ENCODE measurements around the gene PINLYP. TPM values are rescaled to one million over a fixed set of nuclear protein-coding genes. Genes with fewer than 3 reads are reported as not detected.
"Not testable (repeated sequence)": the region's sequence is repeated elsewhere in the genome, so short reads cannot be mapped to it uniquely, and the experiment has no call there.

Gene PINLYP
- polyA plus RNA-seq, 1 donor: 16.4 TPM

DNA sequence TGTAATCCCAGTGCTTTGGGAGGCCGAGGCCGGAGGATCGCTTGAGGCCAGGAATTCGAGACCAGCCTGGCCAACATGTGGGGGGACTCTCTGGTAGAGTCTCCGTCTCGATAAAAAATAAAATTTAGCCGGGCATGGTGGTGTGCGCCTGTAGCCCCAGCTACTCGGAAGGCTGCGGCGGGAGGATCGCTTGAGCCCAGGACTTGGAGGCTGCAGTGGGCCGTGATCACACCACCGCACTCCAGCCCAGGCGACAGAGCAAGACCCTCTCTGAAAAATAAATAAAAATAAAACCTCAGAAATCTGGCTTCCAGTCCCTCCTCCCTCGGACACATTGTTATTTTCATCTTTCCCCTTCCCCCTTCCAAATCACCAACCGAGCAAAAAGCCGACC, 20.0 kb downstream of the PINLYP start:
- DNase-seq: no peak
- Histone ChIP-seq H3K4me1 (ENCODE audit: control insufficient read depth, insufficient read depth, low read length) (peaks cover 24% of the 10 kb centered on the region), H3K4me3 (ENCODE audit: low read length) (peak overlapping the region; percentile 74), H3K27me3 (ENCODE audit: control insufficient read depth, insufficient read depth, low read length) (no peaks in the 10 kb centered on the region), H3K36me3 (ENCODE audit: control insufficient read depth, insufficient read depth, low read length) (peaks cover 37% of the 10 kb centered on the region), H3K27ac (ENCODE audit: low read length) (peak overlapping the region; percentile 91), H3K9me3 (ENCODE audit: control insufficient read depth, low read depth, low read length) (peaks cover 4% of the 10 kb centered on the region)
- WGBS (ENCODE audit: insufficient coverage, low lambda C conversion rate): no CpG with 5 or more reads among the region's 18 CpGs

GRCh38 chr19:43595999-43596841, 20.6 kb downstream of the PINLYP start, which contains the start of the genes IRGQ and ZNF576:
Gene IRGQ (minus strand): TSS chr19:43596134. CDS start chr19:43595338, 796 bp downstream.
Gene ZNF576 (plus strand): TSS chr19:43596595. CDS start chr19:43597109, 514 bp downstream.
- WGBS (ENCODE audit: insufficient coverage, low lambda C conversion rate): no CpG with 5 or more reads among the region's 60 CpGs

GRCh38 chr19:43596842-43597461, 21.4 kb downstream of the PINLYP start:
- DNase-seq: no peak
- Histone ChIP-seq H3K27ac (ENCODE audit: low read length) (peak overlapping the region; percentile 89), H3K27me3 (ENCODE audit: control insufficient read depth, insufficient read depth, low read length) (no peaks in the 10 kb centered on the region), H3K36me3 (ENCODE audit: control insufficient read depth, insufficient read depth, low read length) (peaks cover 40% of the 10 kb centered on the region), H3K4me3 (ENCODE audit: low read length) (peak overlapping the region; percentile 67), H3K9me3 (ENCODE audit: control insufficient read depth, low read depth, low read length) (peaks cover 4% of the 10 kb centered on the region), H3K4me1 (ENCODE audit: control insufficient read depth, insufficient read depth, low read length) (peaks cover 24% of the 10 kb centered on the region)
- no CpG with 5 or more reads among the region's 7 CpGs for WGBS (ENCODE audit: insufficient coverage, low lambda C conversion rate)

More at GRCh38 chr19:43595999-43596841, 20.6 kb downstream of the PINLYP start, which contains the start of the genes IRGQ and ZNF576:
- Histone ChIP-seq H3K4me1 (ENCODE audit: control insufficient read depth, insufficient read depth, low read length) (peaks cover 24% of the 10 kb centered on the region), H3K27ac (ENCODE audit: low read length) (peak within 1 kb of the TSS; percentile 91), H3K9me3 (ENCODE audit: control insufficient read depth, low read depth, low read length) (peaks cover 4% of the 10 kb centered on the region), H3K27me3 (ENCODE audit: control insufficient read depth, insufficient read depth, low read length) (no peaks in the 10 kb centered on the region), H3K36me3 (ENCODE audit: control insufficient read depth, insufficient read depth, low read length) (peaks cover 37% of the 10 kb centered on the region), H3K4me3 (ENCODE audit: low read length) (peak within 1 kb of the TSS; percentile 74)
- DNase-seq: peak; percentile 100

GRCh38 chr19:43597876-43598275, 22.3 kb downstream of the PINLYP start:
- no peak for DNase-seq
- Histone ChIP-seq H3K4me3 (ENCODE audit: low read length) (no peak overlapping the region), H3K4me1 (ENCODE audit: control insufficient read depth, insufficient read depth, low read length) (peaks cover 24% of the 10 kb centered on the region), H3K27me3 (ENCODE audit: control insufficient read depth, insufficient read depth, low read length) (no peaks in the 10 kb centered on the region), H3K9me3 (ENCODE audit: control insufficient read depth, low read depth, low read length) (peaks cover 2% of the 10 kb centered on the region), H3K27ac (ENCODE audit: low read length) (no peak overlapping the region), H3K36me3 (ENCODE audit: control insufficient read depth, insufficient read depth, low read length) (peaks cover 33% of the 10 kb centered on the region)
- WGBS (ENCODE audit: insufficient coverage, low lambda C conversion rate): 100% methylated on average over 1 of the region's 5 CpGs

GRCh38 chr19:43598445-43599240, 23.0 kb downstream of the PINLYP start:
- Histone ChIP-seq H3K9me3 (ENCODE audit: control insufficient read depth, low read depth, low read length) (no peaks in the 10 kb centered on the region), H3K27ac (ENCODE audit: low read length) (no peak overlapping the region), H3K4me3 (ENCODE audit: low read length) (no peak overlapping the region), H3K27me3 (ENCODE audit: control insufficient read depth, insufficient read depth, low read length) (no peaks in the 10 kb centered on the region), H3K36me3 (ENCODE audit: control insufficient read depth, insufficient read depth, low read length) (peaks cover 26% of the 10 kb centered on the region), H3K4me1 (ENCODE audit: control insufficient read depth, insufficient read depth, low read length) (peaks cover 22% of the 10 kb centered on the region)
- no peak for DNase-seq
- WGBS (ENCODE audit: insufficient coverage, low lambda C conversion rate): no CpG with 5 or more reads among the region's 19 CpGs

DNA sequence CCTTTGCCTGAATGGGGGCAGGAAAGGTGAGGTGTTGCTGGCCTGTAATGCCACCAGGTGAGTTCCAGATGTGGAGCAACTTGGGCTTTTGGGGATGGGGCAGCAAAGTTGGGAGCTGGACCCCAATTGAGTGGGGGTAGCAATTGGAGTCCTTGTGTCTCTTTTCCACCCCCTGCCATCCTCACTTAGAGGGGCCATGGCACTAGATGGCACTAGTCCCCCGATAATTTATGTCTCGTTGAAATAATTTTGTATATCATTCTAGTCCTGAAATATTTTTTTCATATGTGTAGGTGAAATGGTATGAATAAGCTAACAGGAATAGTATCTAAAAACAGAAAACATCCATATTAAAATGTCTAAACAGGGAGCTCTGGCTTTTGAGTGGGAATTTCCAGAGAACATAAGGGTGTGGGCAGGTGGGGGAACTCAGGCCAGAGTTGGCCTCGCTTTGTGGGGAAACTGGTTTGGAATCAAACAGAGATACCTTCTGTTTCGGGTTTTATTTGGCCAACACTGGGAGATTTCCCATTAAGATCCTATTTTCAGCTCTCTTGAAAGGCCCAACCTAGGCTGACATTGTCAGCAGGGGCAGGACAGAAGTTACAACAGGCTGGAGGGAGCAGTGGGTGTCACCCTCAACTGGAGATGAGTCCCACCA, 24.2 kb downstream of the PINLYP start:
- DNase-seq: no peak
- Histone ChIP-seq H3K4me1 (ENCODE audit: control insufficient read depth, insufficient read depth, low read length) (peaks cover 11% of the 10 kb centered on the region), H3K27ac (ENCODE audit: low read length) (no peak overlapping the region), H3K4me3 (ENCODE audit: low read length) (no peak overlapping the region), H3K36me3 (ENCODE audit: control insufficient read depth, insufficient read depth, low read length) (peaks cover 19% of the 10 kb centered on the region), H3K27me3 (ENCODE audit: control insufficient read depth, insufficient read depth, low read length) (no peaks in the 10 kb centered on the region), H3K9me3 (ENCODE audit: control insufficient read depth, low read depth, low read length) (no peaks in the 10 kb centered on the region)
- 85% methylated on average over 2 of the region's 4 CpGs for WGBS (ENCODE audit: insufficient coverage, low lambda C conversion rate)

DNA sequence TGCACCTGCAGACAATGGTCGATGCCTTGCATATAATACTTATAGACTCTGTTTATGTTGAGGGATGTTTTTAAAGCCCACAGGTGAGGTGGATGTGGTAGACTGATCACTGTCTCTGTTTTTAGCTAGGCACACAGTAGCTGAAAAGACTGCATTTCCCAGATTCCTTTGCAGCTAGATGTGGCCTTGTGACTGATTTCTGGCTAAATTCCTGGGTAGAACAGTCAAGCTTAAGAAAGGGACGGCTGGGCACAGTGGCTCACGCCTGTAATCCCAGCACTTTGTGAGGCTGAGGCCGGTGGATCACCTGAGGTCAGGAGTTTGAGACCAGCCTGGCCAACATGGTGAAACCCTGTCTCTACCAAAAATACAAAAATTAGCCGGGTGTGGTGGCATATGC, 24.7 kb downstream of the PINLYP start:
- peaks cover 11% of the 10 kb centered on the region for H3K4me1 ChIP-seq (ENCODE audit: control insufficient read depth, insufficient read depth, low read length)
- H3K36me3 ChIP-seq (ENCODE audit: control insufficient read depth, insufficient read depth, low read length): peaks cover 19% of the 10 kb centered on the region
- H3K27ac ChIP-seq (ENCODE audit: low read length); DNase-seq; H3K4me3 ChIP-seq (ENCODE audit: low read length); H3K27me3 ChIP-seq (ENCODE audit: control insufficient read depth, insufficient read depth, low read length); H3K9me3 ChIP-seq (ENCODE audit: control insufficient read depth, low read depth, low read length): not testable (repeated sequence)
- WGBS (ENCODE audit: insufficient coverage, low lambda C conversion rate): no CpG with 5 or more reads among the region's 5 CpGs

DNA sequence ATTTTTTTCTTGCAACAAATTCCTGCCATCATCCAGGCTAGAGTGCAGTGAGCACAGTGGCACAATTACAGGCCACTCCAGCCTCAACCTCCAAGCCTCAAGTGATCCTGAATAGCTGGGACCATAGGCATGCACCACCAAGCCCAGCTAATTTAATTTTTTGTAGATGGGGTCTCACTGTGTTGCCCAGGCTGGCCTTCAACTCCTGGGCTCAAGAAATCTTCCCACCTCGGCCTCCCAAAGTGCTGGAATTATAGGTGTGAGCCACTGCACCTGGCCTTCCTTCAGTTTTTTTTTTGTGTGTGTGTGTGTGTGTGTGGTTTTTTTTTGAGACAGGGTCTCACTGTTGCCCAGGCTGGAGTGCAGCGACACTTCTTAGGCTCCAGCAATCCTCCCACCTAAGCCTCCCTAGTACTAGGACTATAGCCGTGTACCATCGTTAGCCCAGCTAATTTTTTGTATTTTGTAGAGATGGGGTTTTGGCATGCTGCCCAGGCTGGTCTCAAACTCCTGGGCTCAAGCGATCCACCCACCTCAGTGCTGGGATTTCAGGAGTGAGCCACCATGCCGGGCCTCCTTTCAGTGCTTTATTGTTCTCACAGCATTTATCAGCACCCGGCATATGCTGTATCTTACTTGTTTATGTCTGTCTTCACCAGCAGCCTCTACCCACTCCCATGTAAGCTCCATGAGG, 30.4 kb downstream of the PINLYP start:
- Histone ChIP-seq H3K4me1 (ENCODE audit: control insufficient read depth, insufficient read depth, low read length) (no peaks in the 10 kb centered on the region), H3K27me3 (ENCODE audit: control insufficient read depth, insufficient read depth, low read length) (no peaks in the 10 kb centered on the region), H3K36me3 (ENCODE audit: control insufficient read depth, insufficient read depth, low read length) (peaks cover 20% of the 10 kb centered on the region), H3K27ac (ENCODE audit: low read length) (no peak overlapping the region), H3K4me3 (ENCODE audit: low read length) (no peak overlapping the region), H3K9me3 (ENCODE audit: control insufficient read depth, low read depth, low read length) (no peaks in the 10 kb centered on the region)
- DNase-seq: no peak
- whole genome bisulfite sequencing (ENCODE audit: insufficient coverage, low lambda C conversion rate): no CpG with 5 or more reads among the region's 7 CpGs

- H3K4me1 ChIP-seq (ENCODE audit: control insufficient read depth, insufficient read depth, low read length): no peaks in the 10 kb centered on the region
- DNase-seq: no peak
- no peaks in the 10 kb centered on the region for H3K27me3 ChIP-seq (ENCODE audit: control insufficient read depth, insufficient read depth, low read length)
- no CpG with 5 or more reads among the region's 7 CpGs for WGBS (ENCODE audit: insufficient coverage, low lambda C conversion rate)
- peaks cover 18% of the 10 kb centered on the region for H3K36me3 ChIP-seq (ENCODE audit: control insufficient read depth, insufficient read depth, low read length)
- H3K27ac ChIP-seq (ENCODE audit: low read length): no peak overlapping the region
- H3K4me3 ChIP-seq (ENCODE audit: low read length): no peak overlapping the region
- H3K9me3 ChIP-seq (ENCODE audit: control insufficient read depth, low read depth, low read length): no peaks in the 10 kb centered on the region
These were observed 31.1 kb downstream of the PINLYP start for GRCh38 chr19:43606569-43607229.

Data from large intestine (tissue), 3 donors.